Smooth muscle cell (in vitro differentiated cells): Measurements from ENCODE around the gene DDX1. TPM values are rescaled to one million over a fixed set of nuclear protein-coding genes. Genes with fewer than 3 reads are reported as not detected.

Experiments used
- DNase-seq: peaks from one replicate; lab custom pipeline; 2025; ENCODE audit not compliant: unreplicated experiment; lab: John Stamatoyannopoulos, UW
- H2AFZ ChIP-seq: fragments of 200-600 bp; sonication (generic); 2 replicates; pipeline ENCODE4 v1.6.0; 2016; ENCODE audit warnings: antibody characterized with exemption, low read depth, mild to moderate bottlenecking
- H3F3A ChIP-seq: fragments of 200-600 bp; sonication (generic); 2 replicates; pipeline ENCODE4 v1.6.0; 2017; ENCODE audit warnings: antibody characterized with exemption, low read depth
- H3K27ac ChIP-seq: fragments of 200-600 bp; sonication (generic); 2 replicates; pipeline ENCODE4 v1.5.1; 2016; ENCODE audit warnings: low read depth, mild to moderate bottlenecking
- H3K27me3 ChIP-seq: fragments of 200-600 bp; sonication (generic); 2 replicates; pipeline ENCODE4 v1.6.1; 2016; ENCODE audit warnings: low read depth, mild to moderate bottlenecking
- H3K36me3 ChIP-seq: fragments of 200-600 bp; sonication (generic); 2 replicates; pipeline ENCODE4 v1.5.1; 2016; ENCODE audit warnings: low read depth
- H3K4me1 ChIP-seq: fragments of 200-600 bp; sonication (generic); 2 replicates; pipeline ENCODE4 v1.5.1; 2016; ENCODE audit warnings: low read depth
- H3K4me2 ChIP-seq: fragments of 200-600 bp; sonication (generic); 2 replicates; pipeline ENCODE4 v1.6.0; 2016; ENCODE audit warnings: mild to moderate bottlenecking
- H3K4me3 ChIP-seq: fragments of 200-600 bp; sonication (generic); 2 replicates; pipeline ENCODE4 v1.5.1; 2016; ENCODE audit warnings: mild to moderate bottlenecking
- H3K79me2 ChIP-seq: fragments of 200-600 bp; sonication (generic); 2 replicates; pipeline ENCODE4 v1.6.0; 2016; ENCODE audit warnings: low read depth, mild to moderate bottlenecking
- H3K9ac ChIP-seq: fragments of 200-600 bp; sonication (generic); 2 replicates; pipeline ENCODE4 v1.6.0; 2016; ENCODE audit warnings: low read depth
- H3K9me3 ChIP-seq: fragments of 200-600 bp; sonication (generic); replicated peaks from 2 replicates; pipeline ENCODE4 v1.5.1; 2016; ENCODE audit warnings: low read depth
- H4K20me1 ChIP-seq: fragments of 200-600 bp; sonication (generic); 2 replicates; pipeline ENCODE4 v1.6.0; 2016; ENCODE audit warnings: low read depth
- CTCF ChIP-seq: fragments of 200-600 bp; sonication (generic); IDR thresholded peaks from 2 replicates; pipeline ENCODE4 v1.5.1; 2017; ENCODE audit warnings: borderline replicate concordance, mild to moderate bottlenecking, antibody characterized with exemption; ENCODE audit not compliant: insufficient read depth, poor library complexity, severe bottlenecking
- WGBS: methylation state at CpG from one replicate; pipeline ENCODE4 v1.1.7; 2016; ENCODE audit warnings: low lambda C conversion rate; 5-methylcytosine and 5-hydroxymethylcytosine counted together
- polyA plus RNA-seq: library from polyadenylated mRNA; unstranded; fragments of >200 nt; fragmentation: Nextera tagmentation; extraction: Ambion mirVana; gene quantifications from 2 replicates; pipeline ENCODE4 v1.2.1, GENCODE V29; 2016
- total RNA-seq: library from RNA; depleted of rRNA; stranded (reverse); fragments of >200 nt; gene quantifications from 2 replicates; pipeline ENCODE4 v1.2.3, GENCODE V29; 2014

The DDX1 gene
- total and polyA plus RNA-seq, 2 experiments from 2014 or later, result 71.3 to 78.7 TPM

GRCh38 chr2:15594291-15595256 is 2.9 kb downstream of the DDX1 start:
- H3K9me3 ChIP-seq, result no peaks in the 10 kb centered on the region
- H3K9ac ChIP-seq, result no peak overlapping the region
- 89% methylated on average over 5 of the region's 5 CpGs for WGBS
- H3K4me3 ChIP-seq, result no peak overlapping the region
- H3K4me2 ChIP-seq, result no peak overlapping the region
- DNase-seq, result no peak
- H3K27me3 ChIP-seq, result no peaks in the 10 kb centered on the region
- H3F3A ChIP-seq, result no peaks in the 10 kb centered on the region
- peaks cover 40% of the 10 kb centered on the region for H4K20me1 ChIP-seq
- no peak for TF ChIP-seq CTCF
- peaks cover 24% of the 10 kb centered on the region for H3K36me3 ChIP-seq
- no peak overlapping the region for H3K27ac ChIP-seq
- peaks cover 17% of the 10 kb centered on the region for H3K4me1 ChIP-seq
- no peak overlapping the region for H2AFZ ChIP-seq
- peaks cover 36% of the 10 kb centered on the region for H3K79me2 ChIP-seq

DNA sequence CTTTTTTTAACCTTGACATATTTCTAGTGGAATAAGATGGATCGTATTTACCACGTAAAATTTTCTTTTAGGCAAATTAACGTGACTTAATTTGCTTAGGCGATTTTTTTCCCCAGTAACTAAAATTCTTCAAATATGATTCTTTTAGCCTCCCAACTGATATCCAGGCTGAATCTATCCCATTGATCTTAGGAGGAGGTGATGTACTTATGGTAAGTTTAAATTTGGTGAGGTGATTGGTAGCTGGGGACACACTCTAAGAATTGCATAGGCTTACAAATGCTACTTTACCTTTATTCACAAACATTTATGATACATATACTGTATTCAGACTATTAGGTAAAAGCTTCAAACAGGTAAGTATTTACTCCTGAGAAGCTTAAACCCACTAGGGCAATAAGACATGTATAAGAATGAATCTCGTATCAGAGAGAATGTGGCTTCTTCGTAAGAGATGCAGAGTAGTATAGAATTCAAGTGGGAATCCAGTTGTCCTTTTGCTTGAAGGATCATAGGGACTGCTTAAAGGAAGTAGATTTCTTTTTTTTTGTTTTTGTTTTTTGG is 3.8 kb downstream of the DDX1 start:
- H3K27ac ChIP-seq, result no peak overlapping the region

GRCh38 chr2:15595936-15596335 is 4.3 kb downstream of the DDX1 start:
- peaks cover 40% of the 10 kb centered on the region for H4K20me1 ChIP-seq
- no peaks in the 10 kb centered on the region for H3F3A ChIP-seq
- H3K4me2 ChIP-seq, result no peak overlapping the region
- no peak overlapping the region for H3K27ac ChIP-seq
- peaks cover 17% of the 10 kb centered on the region for H3K4me1 ChIP-seq
- no peak overlapping the region for H3K4me3 ChIP-seq
- peaks cover 36% of the 10 kb centered on the region for H3K79me2 ChIP-seq
- no peak for TF ChIP-seq CTCF
- peaks cover 30% of the 10 kb centered on the region for H3K36me3 ChIP-seq
- H3K9ac ChIP-seq, result no peak overlapping the region
- no peak overlapping the region for H2AFZ ChIP-seq
- 97% methylated on average over 4 of the region's 4 CpGs for WGBS
- DNase-seq, result no peak
- H3K27me3 ChIP-seq, result no peaks in the 10 kb centered on the region
- H3K9me3 ChIP-seq, result no peaks in the 10 kb centered on the region

More for the DNA sequence above, 3.8 kb downstream of the DDX1 start:
- 97% methylated on average over 6 of the region's 6 CpGs for WGBS
- Histone ChIP-seq H3K4me2 (no peak overlapping the region), H3K79me2 (peaks cover 36% of the 10 kb centered on the region), H3K4me1 (peaks cover 17% of the 10 kb centered on the region), H3K9ac (no peak overlapping the region), H3K27me3 (no peaks in the 10 kb centered on the region), H3K9me3 (no peaks in the 10 kb centered on the region), H3K36me3 (peaks cover 28% of the 10 kb centered on the region), H4K20me1 (peaks cover 40% of the 10 kb centered on the region), H3K4me3 (no peak overlapping the region), H2AFZ (no peak overlapping the region), H3F3A (no peaks in the 10 kb centered on the region)
- no peak for DNase-seq
- TF ChIP-seq CTCF, result no peak
